ENCODE measurements around the gene ALG9.
"Not testable (repeated sequence)": the region's sequence is repeated elsewhere in the genome, so short reads cannot be mapped to it uniquely, and the experiment has no call there.

Gene ALG9

DNA sequence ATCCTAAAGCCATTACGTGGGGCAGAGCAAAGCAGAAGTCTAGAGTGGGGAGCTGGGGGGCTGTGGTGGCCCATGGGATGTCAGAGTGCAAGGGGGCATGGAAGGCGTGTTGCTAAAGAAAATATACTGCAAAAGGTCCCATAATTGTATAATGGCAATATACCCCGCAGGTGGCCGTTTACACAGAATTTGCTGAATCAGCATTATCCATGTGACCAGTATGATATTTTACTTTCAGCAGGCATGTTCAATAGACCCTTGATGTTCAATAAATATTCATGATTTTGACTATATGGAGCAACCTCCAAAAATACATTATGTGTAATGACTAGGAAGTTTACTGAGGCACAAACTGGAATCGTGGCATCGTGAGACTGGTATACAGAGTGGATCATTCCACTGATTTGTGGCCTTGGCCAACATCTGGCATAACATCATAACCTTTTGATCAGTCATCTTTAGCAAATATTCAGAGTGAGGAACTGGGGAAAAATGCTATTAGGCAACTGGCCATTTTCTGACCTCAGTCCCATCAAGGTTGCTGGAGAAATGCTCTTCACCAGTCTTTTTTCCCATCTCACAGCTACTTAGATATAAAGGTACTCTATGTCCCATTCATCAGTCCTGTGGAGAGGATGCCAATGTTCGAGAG, 75.9 kb downstream of the ALG9 start:
- no peak for DNase-seq (ENCODE audit: low read depth in 2 of 2)

DNA sequence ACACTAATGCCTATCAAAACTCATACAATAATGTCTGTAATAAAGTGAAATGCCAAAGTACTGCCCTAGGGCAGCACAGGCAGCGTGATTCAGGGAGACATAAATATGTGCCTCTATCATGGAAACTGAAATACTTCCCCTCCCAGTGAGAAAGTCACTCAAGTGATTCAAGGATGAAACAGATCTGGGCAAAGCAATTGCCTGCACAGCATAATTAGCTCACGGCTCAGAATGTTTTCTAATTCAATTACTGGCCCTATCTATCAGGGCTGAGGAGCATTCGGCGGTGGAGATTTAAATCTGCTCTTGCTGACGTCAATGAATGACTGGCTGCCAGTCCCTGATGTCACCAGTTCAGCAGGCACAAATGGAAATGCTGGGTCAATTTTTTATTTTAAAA, 77.5 kb downstream of the ALG9 start:
- no peak for DNase-seq (ENCODE audit: low read depth in 2 of 2)

DNA sequence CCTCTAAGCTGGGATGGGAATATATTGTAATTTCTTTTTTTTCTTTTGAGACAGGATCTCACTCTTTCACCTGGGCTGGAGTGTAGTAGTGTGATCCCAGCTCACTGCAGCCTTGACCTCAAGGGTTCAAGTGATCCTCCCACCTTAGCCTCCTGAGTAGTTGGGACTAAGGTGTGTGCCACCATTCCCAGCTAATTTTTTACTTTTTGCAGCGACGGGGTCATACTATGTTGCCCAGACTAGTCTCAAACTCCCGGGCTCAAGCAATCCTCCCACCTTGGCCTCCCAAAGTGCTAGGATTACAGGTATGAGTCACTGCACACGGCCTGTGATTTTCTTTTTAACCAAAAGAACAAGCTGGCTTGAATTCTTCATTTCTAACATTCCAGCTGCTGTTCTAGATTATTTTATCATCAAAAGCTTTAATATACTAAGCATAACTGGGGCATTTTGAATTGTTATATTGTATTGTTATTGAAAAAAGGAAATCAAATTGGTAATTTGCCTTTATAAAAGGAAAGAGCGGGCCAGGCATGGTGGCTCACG, 78.4 kb downstream of the ALG9 start:
- no peak for DNase-seq (ENCODE audit: low read depth in 2 of 2)

DNA sequence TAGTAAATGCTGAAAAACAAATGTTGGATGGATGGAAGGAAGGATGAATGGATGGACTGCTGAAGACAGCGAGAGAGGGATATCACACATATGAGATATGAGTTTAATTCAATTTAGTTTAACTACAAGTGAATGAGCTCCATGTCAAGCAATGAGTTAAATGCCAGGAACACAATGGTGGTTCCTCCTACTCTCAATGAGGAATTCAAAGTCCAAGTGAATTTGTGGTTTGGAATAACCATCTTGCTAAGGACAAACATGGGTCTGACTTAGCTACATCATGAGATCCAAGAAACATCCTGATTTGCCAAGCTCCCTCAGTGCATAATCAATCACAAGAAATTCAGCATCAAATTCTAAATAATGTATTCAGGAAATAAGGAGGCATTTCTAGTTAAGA, 79.1 kb downstream of the ALG9 start:
- DNase-seq (ENCODE audit: low read depth in 2 of 2) = no peak

DNA sequence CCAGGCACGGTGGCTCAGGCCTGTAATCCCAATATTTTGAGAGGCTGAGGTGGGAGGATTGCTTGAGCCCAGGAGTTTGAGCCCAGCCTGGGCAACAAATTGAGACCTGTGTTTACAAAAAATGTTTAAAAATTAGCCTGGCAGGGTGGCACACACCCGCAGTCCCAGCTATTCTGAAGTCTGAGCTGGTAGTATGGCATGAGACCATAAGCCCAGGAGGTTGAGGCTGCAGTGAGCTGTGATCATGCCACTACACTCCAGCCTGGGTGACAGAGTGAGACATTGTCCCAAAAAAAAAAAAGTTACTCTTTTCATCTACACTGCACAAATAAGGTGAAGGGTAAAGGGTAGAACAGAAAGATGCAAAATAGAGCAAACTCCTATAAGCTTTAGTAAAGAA, 82.9 kb downstream of the ALG9 start:
- DNase-seq (ENCODE audit: low read depth in 2 of 2) = no peak

- DNase-seq (ENCODE audit: low read depth in 2 of 2) = no peak
Observed at GRCh38 chr11:111788051-111788450, 83.3 kb downstream of the ALG9 start.

DNA sequence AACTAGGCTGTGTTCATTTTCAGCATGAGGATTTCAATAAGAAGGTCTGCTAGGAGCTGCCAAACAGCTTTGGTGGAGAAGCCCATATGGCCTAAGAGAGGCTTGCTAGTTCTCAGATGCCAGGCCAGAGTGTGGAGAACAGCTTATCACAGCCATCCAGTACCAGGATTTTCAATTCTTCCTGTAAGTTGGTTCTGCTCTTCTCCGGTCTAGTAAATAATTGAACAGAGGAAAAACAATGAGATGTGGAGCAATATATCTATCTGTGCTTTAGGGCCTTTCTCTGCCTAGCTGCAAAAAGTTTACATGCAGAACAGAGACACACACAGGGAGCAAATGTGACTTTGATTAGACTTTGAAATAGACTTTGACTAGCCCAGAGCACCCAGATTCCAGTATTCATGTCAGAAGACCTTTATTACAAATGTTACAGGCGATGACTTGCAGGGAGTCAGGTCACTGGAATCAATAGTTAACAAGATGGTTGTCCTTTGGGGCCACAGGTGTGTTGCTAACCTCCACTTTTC, 85.4 kb downstream of the ALG9 start:
- no peak for DNase-seq (ENCODE audit: low read depth in 2 of 2)

- no peak for DNase-seq (ENCODE audit: low read depth in 2 of 2)
Observed at GRCh38 chr11:111785076-111785475, 86.3 kb downstream of the ALG9 start.

GRCh38 chr11:111784311-111784710, 87.1 kb downstream of the ALG9 start:
- DNase-seq (ENCODE audit: low read depth in 2 of 2) = not testable (repeated sequence)

DNA sequence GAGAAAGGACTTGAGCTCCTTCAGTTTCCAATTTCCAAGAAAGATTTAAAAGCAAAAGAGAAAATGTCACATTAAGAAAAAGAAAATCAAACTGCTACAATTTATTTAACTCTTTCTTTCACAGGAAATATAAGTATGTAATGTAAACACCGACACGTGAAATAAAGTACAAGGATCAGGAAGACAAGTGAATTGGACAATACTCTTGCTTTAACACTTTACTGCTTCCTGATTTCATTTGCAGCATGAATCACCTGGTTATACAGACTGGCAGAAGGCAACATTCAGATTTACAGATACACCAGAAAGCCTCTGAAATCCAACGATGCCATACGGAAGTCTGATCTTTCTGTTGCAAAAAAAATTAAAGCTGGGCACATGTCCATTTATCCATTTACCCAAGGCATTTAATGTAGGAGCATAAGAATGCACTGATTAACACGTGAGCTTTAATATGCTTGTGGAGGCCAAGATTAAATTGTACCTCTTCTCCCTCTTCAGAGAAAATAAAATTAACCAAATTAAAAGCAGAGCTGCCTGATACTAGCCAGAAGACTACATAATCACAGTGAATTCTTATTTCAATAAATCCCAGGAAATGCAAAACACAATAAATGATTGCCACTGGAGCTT, 89.2 kb downstream of the ALG9 start:
- DNase-seq (ENCODE audit: low read depth in 2 of 2) = no peak

DNA sequence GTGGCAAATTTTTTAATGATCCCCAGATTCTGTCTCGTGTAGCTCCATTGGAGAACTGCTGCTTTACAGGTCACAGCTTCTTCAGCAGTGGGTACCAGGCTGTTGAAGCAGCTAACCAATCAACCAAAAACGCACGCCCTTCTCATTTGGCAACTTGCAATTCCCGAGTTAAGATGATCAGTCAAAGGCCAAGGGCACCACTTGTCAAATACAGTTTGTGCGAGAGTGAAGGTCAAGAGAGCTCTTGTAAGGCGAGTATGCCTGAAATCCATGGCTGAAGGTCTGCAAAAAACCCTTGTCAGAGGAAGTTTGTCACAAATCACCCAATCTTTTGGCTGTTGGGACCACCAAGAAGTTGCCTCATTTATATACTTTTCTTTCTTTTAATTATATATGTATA, 92.3 kb downstream of the ALG9 start:
- DNase-seq (ENCODE audit: low read depth in 2 of 2) = no peak

DNA sequence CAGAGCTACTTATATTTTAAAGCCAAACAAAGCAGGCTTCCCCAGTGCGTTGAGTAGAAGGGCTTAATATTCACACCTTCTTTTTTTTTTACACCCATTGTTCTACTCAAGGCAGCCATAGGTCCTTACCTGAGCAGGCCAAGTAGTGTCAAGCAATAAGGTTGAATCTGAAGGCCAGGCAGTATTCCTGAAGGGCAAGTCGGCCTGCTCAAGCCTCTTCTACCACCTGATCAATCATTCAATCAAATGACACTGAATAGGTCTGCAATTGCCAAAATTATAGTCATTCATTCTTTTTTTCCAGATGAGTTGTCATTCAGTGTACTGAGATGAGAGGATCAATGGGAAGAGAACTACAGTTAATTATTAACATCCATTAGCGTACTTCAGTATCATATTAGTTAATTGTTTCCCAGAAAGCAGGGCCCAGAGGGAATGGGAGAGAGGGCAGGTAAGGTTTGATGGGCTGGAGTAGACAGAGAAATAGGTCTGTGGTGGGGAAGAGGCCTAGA, 93.3 kb downstream of the ALG9 start:
- DNase-seq (ENCODE audit: low read depth in 2 of 2) = no peak

GRCh38 chr11:111777094-111778046, 94.0 kb downstream of the ALG9 start:
- DNase-seq (ENCODE audit: low read depth in 2 of 2) = no peak

GRCh38 chr11:111776398-111777093, 94.8 kb downstream of the ALG9 start:
- DNase-seq (ENCODE audit: low read depth in 2 of 2) = no peak

DNA sequence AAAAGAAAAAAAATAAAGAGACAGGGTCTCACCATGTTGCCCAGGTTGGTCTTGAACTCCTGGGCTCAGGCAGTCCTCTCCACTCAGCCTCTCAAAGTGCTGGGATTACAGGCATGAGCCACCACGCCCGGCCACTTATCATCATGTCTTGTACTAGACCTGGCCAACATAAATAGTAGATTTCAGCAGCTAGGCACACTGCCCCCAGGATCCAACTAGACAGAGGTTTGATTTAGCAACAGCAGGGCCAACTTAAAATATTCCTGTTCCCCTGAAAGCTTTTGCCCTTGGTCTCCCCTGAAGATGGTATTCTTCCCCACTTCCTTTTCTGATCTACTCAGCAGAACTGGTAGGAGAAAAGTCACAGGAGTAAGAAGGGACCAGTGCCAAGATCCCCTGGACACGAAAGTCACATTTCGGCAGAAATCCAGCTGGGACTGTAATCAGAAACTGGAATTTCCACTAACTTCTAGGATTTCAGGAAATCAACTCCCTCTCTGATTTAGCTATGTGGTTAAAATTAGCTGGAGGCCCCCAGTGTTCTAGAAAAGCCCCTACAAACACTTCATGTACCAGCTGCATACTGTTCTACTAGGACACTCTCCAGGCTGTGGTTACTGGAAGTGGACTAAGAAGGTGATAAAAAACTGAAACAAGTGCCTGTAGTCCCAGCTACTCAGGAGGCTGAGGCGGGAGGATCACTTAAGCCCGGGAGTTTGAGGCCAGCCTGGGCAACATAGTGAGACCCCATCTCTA, 96.2 kb downstream of the ALG9 start:
- DNase-seq (ENCODE audit: low read depth in 2 of 2) = no peak

DNA sequence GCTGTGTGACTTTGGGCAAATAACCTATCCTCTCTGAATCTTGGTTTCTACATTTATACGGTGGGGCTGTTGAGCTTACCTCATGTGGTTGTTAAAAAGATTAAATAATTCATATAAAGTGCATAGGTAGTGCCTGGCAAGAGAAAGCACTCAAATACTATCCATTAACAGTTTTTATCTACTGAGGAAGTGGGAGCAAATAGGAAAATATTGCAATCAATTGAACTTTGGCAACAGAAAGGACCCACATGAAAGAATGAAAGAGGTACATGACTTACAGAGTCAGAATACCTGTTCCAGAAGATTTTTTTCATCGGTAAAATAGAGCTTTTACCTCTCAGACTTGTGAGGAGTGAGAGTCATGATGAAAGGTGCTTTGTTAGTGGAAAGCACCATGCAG, 98.8 kb downstream of the ALG9 start:
- no peak for DNase-seq (ENCODE audit: low read depth in 2 of 2)

- not testable (repeated sequence) for DNase-seq (ENCODE audit: low read depth in 2 of 2)
Observed at GRCh38 chr11:111771205-111771604, 100.2 kb downstream of the ALG9 start.

- DNase-seq (ENCODE audit: low read depth in 2 of 2) = no peak
Observed at GRCh38 chr11:111770581-111771134, 100.7 kb downstream of the ALG9 start.

GRCh38 chr11:111766834-111767142, 104.6 kb downstream of the ALG9 start:
- DNase-seq (ENCODE audit: low read depth in 2 of 2) = no peak

Data from stimulated activated CD8-positive, alpha-beta memory T cell treated with anti-CD3 and anti-CD28 coated beads, Interleukin-7, amount 100 ng/mL, for 1 hour (primary cell).